Spleen (tissue), 11 donors: ENCODE results near the gene NPHP4. TPM values are rescaled to one million over a fixed set of nuclear protein-coding genes. Genes with fewer than 3 reads are reported as not detected.

Experiments
- DNase-seq: peaks from one replicate; pipeline ENCODE4 v3.0.0-alpha.2; 2020
- H3K27ac ChIP-seq, 8 donors: fragments of 200-600 bp; sonication (generic) in 7 of 8; 1 replicate in 4 of 8; 2 replicates in 4 of 8; pipeline versions ENCODE4 v1.5.0 to v1.8.0; 2016 to 2021; ENCODE audit warnings: inconsistent platforms in 4 of 8, mild to moderate bottlenecking in 4 of 8, moderate library complexity in 1 of 8
- H3K27me3 ChIP-seq, 7 donors: fragments of 200-600 bp; sonication (generic) in 6 of 7; replicated peaks in 1 of 7; 1 replicate in 4 of 7; 2 replicates in 3 of 7; pipeline versions ENCODE4 v1.5.0 to v1.8.0; 2016 to 2021; ENCODE audit warnings: inconsistent platforms in 3 of 7, mild to moderate bottlenecking in 1 of 7
- H3K36me3 ChIP-seq, 6 donors: fragments of 200-600 bp; sonication (generic) in 5 of 6; 1 replicate in 4 of 6; 2 replicates in 2 of 6; pipeline versions ENCODE4 v1.5.0 to v1.8.0; 2016 to 2021; ENCODE audit warnings: inconsistent platforms in 2 of 6
- H3K4me1 ChIP-seq, 6 donors: fragments of 200-600 bp; sonication (generic) in 5 of 6; 1 replicate in 3 of 6; 2 replicates in 3 of 6; pipeline versions ENCODE4 v1.5.0 to v1.8.0; 2016 to 2021; ENCODE audit warnings: inconsistent platforms in 3 of 6
- H3K4me3 ChIP-seq, 8 donors: fragments of 200-600 bp; sonication (generic) in 7 of 8; 1 replicate in 4 of 8; 2 replicates in 4 of 8; pipeline versions ENCODE4 v1.5.0 to v1.8.0; 2016 to 2021; ENCODE audit warnings: inconsistent platforms in 4 of 8, mild to moderate bottlenecking in 4 of 8, moderate library complexity in 2 of 8
- H3K9me3 ChIP-seq, 8 donors: fragments of 200-600 bp; sonication (generic) in 7 of 8; 1 replicate in 4 of 8; 2 replicates in 4 of 8; pipeline versions ENCODE4 v1.5.0 to v1.8.0; 2016 to 2021; ENCODE audit warnings: inconsistent platforms in 4 of 8
- POLR2A ChIP-seq, 3 donors: fragments of 450-650 bp; IDR thresholded peaks; one replicate each; pipeline ENCODE4 v1.5.1; 2017; ENCODE audit warnings: antibody characterized with exemption in 3 of 3, mild to moderate bottlenecking in 1 of 3
- POLR2AphosphoS5 ChIP-seq, 3 donors: sonication (generic); formaldehyde crosslinking; IDR thresholded peaks; one replicate each; pipeline ENCODE4 v1.5.1; 2017; ENCODE audit warnings: antibody characterized with exemption in 3 of 3
- WGBS, 5 donors: extraction: QIAGEN DNeasy Blood & Tissue Kit in 3 of 5; methylation state at CpG; one replicate each; pipeline versions ENCODE4 v1.1.5 to v1.1.7; 2013 to 2018; 5-methylcytosine and 5-hydroxymethylcytosine counted together
- intact Hi-C: fragments of 100-400 bp; cut with DNase I; formaldehyde crosslinking; loops from one replicate; pipeline ENCODE4 v1.15.0; 2023; ENCODE audit warnings: low total_unique reads
- polyA plus RNA-seq, 3 donors: library from polyadenylated mRNA; stranded (reverse); fragments of 200-250 nt; gene quantifications; one replicate each; pipeline ENCODE4 v1.2.1, GENCODE V29; 2013
- total RNA-seq, 7 donors: library from RNA; depleted of rRNA in 3 of 7; stranded (reverse); fragments of >200 nt in 3 of 7; fragmentation: NEBNext Ultra II Directional in 4 of 7; extraction: Animal tissue kit (Norgen Biotek cat#: 25700) in 4 of 7; gene quantifications; one replicate each; pipeline versions ENCODE4 v1.1.0 to v1.2.1, GENCODE V29; 2016 to 2021
- TF ChIP-seq, protein P1 (sequence below), 11 experiments: fragments of 200-600 bp in 7 of 11; fragments of 450-650 bp in 4 of 11; sonication (generic) in 4 of 11; IDR thresholded peaks in 8 of 11; conservative IDR thresholded peaks in 3 of 11; 1 replicate in 7 of 11; 2 replicates in 4 of 11; pipeline versions ENCODE4 v1.4.0 to v1.8.0; 2016 to 2021; ENCODE audit warnings: antibody characterized with exemption in 11 of 11, inconsistent platforms in 4 of 11, mild to moderate bottlenecking in 1 of 11
- donor health status: healthy with polysubstance abuse.
- donor health status: DM: no; HTN: no; CAD: no; lungs with moderate emphysema.
- donor health status: DM: no; HTN: no; CAD: no.
- donor health status: Bipolar disorder and iron deficiency.
- donor health status: healthy.
- donor health status: DM: no; HTN: no; CAD: no.
- donor health status: DM: yes; HTN: yes; CAD: no.

NPHP4 gene
- total and polyA plus RNA-seq, 10 donors: 1.2 to 17.5 (median 9.4) TPM

DNA sequence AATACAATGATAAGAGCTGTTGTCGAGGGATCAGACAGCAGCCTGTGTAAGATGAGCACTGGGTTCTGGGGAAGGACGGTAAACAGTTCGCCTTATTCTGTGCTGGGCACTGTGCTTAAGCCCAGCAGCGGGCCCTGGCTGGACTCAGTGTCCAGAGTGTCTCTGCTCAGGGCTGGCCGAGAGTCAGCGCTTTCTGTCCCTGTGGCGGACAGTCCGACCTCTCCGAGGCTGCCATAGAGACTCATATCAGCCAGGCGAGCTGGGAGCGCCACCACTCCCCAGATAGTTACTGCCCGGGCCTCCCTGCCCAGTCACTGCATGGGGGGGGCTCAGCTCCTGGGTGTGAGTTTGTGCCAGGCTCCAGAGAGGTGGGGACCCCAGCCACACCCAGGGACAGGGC lies 14.7 kb upstream of the NPHP4 start:
- no peaks in the 10 kb centered on the region for H3K27me3 ChIP-seq
- no peak overlapping the region for H3K27ac ChIP-seq
- WGBS, 5 donors: 72 to 90% (median 86%) methylated on average over 8 to 12 of the region's 12 CpGs
- DNase-seq: peak; percentile 70
- peaks cover 0 to 57% (median 16%) of the 10 kb centered on the region in 6 donors for H3K4me1 ChIP-seq
- peaks cover 0 to 47% (median 3%) of the 10 kb centered on the region in 6 donors for H3K36me3 ChIP-seq
- intact Hi-C loops: no loop called here
- TF ChIP-seq, protein P1, sequence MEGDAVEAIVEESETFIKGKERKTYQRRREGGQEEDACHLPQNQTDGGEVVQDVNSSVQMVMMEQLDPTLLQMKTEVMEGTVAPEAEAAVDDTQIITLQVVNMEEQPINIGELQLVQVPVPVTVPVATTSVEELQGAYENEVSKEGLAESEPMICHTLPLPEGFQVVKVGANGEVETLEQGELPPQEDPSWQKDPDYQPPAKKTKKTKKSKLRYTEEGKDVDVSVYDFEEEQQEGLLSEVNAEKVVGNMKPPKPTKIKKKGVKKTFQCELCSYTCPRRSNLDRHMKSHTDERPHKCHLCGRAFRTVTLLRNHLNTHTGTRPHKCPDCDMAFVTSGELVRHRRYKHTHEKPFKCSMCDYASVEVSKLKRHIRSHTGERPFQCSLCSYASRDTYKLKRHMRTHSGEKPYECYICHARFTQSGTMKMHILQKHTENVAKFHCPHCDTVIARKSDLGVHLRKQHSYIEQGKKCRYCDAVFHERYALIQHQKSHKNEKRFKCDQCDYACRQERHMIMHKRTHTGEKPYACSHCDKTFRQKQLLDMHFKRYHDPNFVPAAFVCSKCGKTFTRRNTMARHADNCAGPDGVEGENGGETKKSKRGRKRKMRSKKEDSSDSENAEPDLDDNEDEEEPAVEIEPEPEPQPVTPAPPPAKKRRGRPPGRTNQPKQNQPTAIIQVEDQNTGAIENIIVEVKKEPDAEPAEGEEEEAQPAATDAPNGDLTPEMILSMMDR (IDR thresholded peaks at IDR 0.05 in 8 of 11, conservative IDR thresholded peaks at IDR 0.05 in 3 of 11): no peak
- TF ChIP-seq POLR2A (IDR thresholded peaks at IDR 0.05): no peak
- TF ChIP-seq POLR2AphosphoS5 (IDR thresholded peaks at IDR 0.05): no peak
- no peaks in the 10 kb centered on the region for H3K9me3 ChIP-seq
- H3K4me3 ChIP-seq: no peak overlapping the region

DNA sequence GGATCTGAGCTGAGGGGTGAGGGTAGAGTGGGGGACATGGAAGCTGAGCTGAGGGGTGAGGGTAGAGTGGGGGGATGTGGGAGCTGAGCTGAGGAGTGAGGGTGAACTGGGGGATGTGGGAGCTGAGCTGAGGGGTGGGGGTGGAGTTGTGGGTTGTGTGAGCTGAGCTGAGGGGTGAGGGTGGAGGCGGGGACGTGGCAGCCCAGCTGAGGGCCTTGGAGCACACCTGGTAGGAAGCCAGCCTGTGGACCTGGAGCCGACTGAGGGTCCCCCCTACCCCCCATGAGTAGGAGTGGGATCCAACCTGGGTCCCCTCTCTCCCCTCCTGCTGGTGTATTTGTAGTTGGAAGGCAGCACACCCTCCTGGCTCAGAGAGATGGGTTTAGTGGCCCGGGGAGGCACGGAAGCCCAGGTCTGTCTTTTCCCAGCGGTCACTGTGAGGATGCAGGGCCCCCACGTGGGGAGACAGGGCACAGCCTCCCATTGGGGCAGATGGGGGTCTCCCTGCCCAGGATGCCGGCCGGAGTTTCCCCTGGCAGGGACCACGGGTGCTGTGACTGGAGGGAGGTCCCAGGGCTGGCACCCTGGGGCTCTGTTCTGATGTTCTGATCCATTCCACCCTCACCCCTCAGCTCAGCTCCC lies 13.2 kb upstream of the NPHP4 start:
- H3K4me1 ChIP-seq: peaks cover 0 to 62% (median 16%) of the 10 kb centered on the region in 6 donors
- intact Hi-C loops: no loop called here
- no peaks in the 10 kb centered on the region for H3K9me3 ChIP-seq
- WGBS, 5 donors: 73 to 84% (median 83%) methylated on average over 7 to 10 of the region's 10 CpGs
- H3K27ac ChIP-seq: no peak overlapping the region
- TF ChIP-seq POLR2AphosphoS5 (IDR thresholded peaks at IDR 0.05) (no peak), POLR2A (IDR thresholded peaks at IDR 0.05) (no peak)
- TF ChIP-seq, protein P1 (IDR thresholded peaks at IDR 0.05 in 8 of 11, conservative IDR thresholded peaks at IDR 0.05 in 3 of 11): no peak
- no peaks in the 10 kb centered on the region for H3K27me3 ChIP-seq
- H3K4me3 ChIP-seq: no peak overlapping the region
- H3K36me3 ChIP-seq: peaks cover 0 to 53% (median 3%) of the 10 kb centered on the region in 6 donors
- peak; percentile 57 for DNase-seq

DNA sequence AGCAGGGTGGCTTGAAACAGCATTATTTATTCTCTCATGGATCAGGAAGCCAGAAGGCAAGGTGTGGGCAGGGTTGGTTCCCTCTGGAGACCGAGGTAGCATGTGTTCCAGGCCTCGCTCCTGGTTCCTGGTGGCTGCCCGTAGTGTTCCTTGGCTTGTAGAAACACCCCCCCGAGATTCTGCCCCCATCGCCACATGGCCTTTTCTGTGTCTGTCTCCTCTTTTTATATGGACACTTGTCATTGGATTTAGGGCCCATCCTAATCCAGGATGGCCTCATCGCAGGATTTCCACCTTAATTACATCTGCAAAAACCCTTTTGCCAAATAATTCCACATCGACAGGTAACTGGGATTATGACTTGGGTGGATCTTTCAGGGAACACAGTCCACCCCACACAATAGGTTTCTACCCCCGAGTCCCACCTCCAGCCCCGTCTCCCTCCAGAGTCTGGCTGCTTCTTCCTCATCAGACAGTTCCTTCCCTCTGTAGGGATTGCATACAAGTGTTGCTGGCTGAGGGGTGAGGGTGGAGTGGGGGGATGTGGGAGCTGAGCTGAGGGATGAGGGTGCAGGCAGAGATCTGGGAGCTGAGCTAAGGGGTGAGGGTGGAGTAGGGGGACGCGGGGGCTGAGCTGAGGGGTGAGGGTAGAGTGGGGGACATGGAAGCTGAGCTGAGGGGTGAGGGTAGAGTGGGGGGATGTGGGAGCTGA lies 12.3 kb upstream of the NPHP4 start:
- TF ChIP-seq POLR2A (IDR thresholded peaks at IDR 0.05) (no peak), POLR2AphosphoS5 (IDR thresholded peaks at IDR 0.05) (no peak)
- TF ChIP-seq, protein P1 (IDR thresholded peaks at IDR 0.05 in 8 of 11, conservative IDR thresholded peaks at IDR 0.05 in 3 of 11): no peak
- 84 to 95% (median 91%) methylated on average over 9 to 11 of the region's 11 CpGs for WGBS, 5 donors

More for the DNA sequence above, 12.3 kb upstream of the NPHP4 start:
- intact Hi-C loops: no loop called here
- Histone ChIP-seq H3K27me3 (no peaks in the 10 kb centered on the region), H3K36me3 (peaks cover 0 to 53% (median 3%) of the 10 kb centered on the region in 6 donors), H3K4me3 (no peak overlapping the region), H3K27ac (no peak overlapping the region), H3K4me1 (peaks cover 0 to 56% (median 15%) of the 10 kb centered on the region in 6 donors), H3K9me3 (no peaks in the 10 kb centered on the region)
- DNase-seq: peak; percentile 47
